Stimulated activated CD8-positive, alpha-beta memory T cell treated with anti-CD3 and anti-CD28 coated beads, Interleukin-7, amount 100 ng/mL, for 4 hours (primary cell): ENCODE data around the gene TBCEL.

Experiments
- DNase-seq, 2 donors: peaks; one replicate each; pipeline ENCODE4 v3.0.0-alpha.2; 2020; ENCODE audit warnings: low read depth in 2 of 2

The TBCEL gene

DNA sequence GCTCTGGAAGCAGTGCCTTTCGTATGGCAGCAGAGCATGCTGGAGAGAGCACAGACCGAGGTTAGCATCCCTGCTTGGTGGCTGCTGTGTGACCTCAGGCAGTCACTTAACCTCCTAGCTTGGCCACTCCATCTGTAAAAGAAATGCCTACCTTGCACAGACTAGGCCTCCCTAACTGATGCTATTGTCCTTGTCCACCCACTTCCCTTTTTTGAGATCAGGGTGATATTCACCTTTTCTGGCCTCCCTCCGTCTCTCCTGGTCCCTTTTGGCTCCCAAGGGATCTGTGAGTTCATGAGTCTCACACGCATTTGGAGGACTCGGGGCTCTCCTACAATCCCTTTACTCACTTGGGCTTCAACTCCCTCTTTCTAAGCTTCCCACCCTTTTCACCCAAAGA is 114.4 kb downstream of the TBCEL start:
- DNase-seq: no peak

- DNase-seq: no peak
These were observed 116.5 kb downstream of the TBCEL start for GRCh38 chr11:121140369-121140768.
